Neural cell (in vitro differentiated cells): ENCODE results near the gene CUL3. TPM values are rescaled to one million over a fixed set of nuclear protein-coding genes. Genes with fewer than 3 reads are reported as not detected.

Experiments used
- H2AFZ ChIP-seq: fragments of 200-600, 300-800 bp; sonication (generic), shearing (Covaris generic); 2 replicates; pipeline ENCODE4 v1.6.0; 2014; ENCODE audit warnings: low read depth, mild to moderate bottlenecking, antibody characterized with exemption, low read length, moderate library complexity
- H3F3A ChIP-seq: fragments of 200-600 bp; shearing (Covaris generic); 2 replicates; pipeline ENCODE4 v1.6.1; 2016; ENCODE audit warnings: mild to moderate bottlenecking, moderate library complexity, mixed read lengths, antibody characterized with exemption, low read length; ENCODE audit not compliant: insufficient read depth, poor library complexity, severe bottlenecking
- H3K27ac ChIP-seq: fragments of 200-600, 300-800 bp; sonication (generic), shearing (Covaris generic); 2 replicates; pipeline ENCODE4 v1.5.1; 2014; ENCODE audit warnings: mild to moderate bottlenecking, low read length, moderate library complexity
- H3K27me3 ChIP-seq: fragments of 300-800, 200-600 bp; sonication (generic), shearing (Covaris generic); 2 replicates; pipeline ENCODE4 v1.6.0; 2014; ENCODE audit warnings: mild to moderate bottlenecking, low read depth, low read length, moderate library complexity; ENCODE audit not compliant: insufficient read depth
- H3K36me3 ChIP-seq: fragments of 300-800, 200-600 bp; sonication (generic), shearing (Covaris generic); 2 replicates; pipeline ENCODE4 v1.5.1; 2014; ENCODE audit warnings: mild to moderate bottlenecking, antibody characterized with exemption, low read length, moderate library complexity; ENCODE audit not compliant: insufficient read depth
- H3K4me2 ChIP-seq: fragments of 300-800, 200-600 bp; sonication (generic), shearing (Covaris generic); 2 replicates; pipeline ENCODE4 v1.6.0; 2014; ENCODE audit warnings: mild to moderate bottlenecking, low read length
- H3K4me3 ChIP-seq: fragments of 300-800, 200-600 bp; sonication (generic), shearing (Covaris generic); 2 replicates; pipeline ENCODE4 v1.5.1; 2014; ENCODE audit warnings: mild to moderate bottlenecking, low read length, moderate library complexity
- H3K79me2 ChIP-seq: fragments of 200-600 bp; shearing (Covaris generic); replicated peaks from 2 replicates; pipeline ENCODE4 v1.6.0; 2014; ENCODE audit warnings: mild to moderate bottlenecking, low read length, moderate library complexity; ENCODE audit not compliant: insufficient read depth
- H3K9ac ChIP-seq: fragments of 300-800, 200-600 bp; sonication (generic), shearing (Covaris generic); 2 replicates; pipeline ENCODE4 v1.6.1; 2016; ENCODE audit warnings: mild to moderate bottlenecking, low read length, mixed read lengths
- H3K9me2 ChIP-seq: fragments of 200-600 bp; shearing (Covaris generic); 2 replicates; pipeline ENCODE4 v1.6.1; 2016; ENCODE audit warnings: mild to moderate bottlenecking, low read length, mixed read lengths; ENCODE audit not compliant: insufficient read depth
- H3K9me3 ChIP-seq: fragments of 200-600, 300-800 bp; sonication (generic), shearing (Covaris generic); 2 replicates; pipeline ENCODE4 v1.6.1; 2016; ENCODE audit warnings: mild to moderate bottlenecking, mixed run types, low read length, moderate library complexity, mixed read lengths
- H4K20me1 ChIP-seq: fragments of 200-600 bp; shearing (Covaris generic); 2 replicates; pipeline ENCODE4 v1.6.1; 2016; ENCODE audit warnings: mild to moderate bottlenecking, mixed run types; ENCODE audit not compliant: insufficient read depth
- EP300 ChIP-seq: fragments of 450-650 bp; conservative IDR thresholded peaks from 2 replicates; pipeline ENCODE4 v1.6.1; 2014; ENCODE audit warnings: antibody characterized with exemption, mild to moderate bottlenecking, moderate library complexity; ENCODE audit not compliant: poor library complexity, severe bottlenecking
- EZH2 ChIP-seq: fragments of 200-600, 300-800 bp; shearing (Covaris generic), sonication (generic); IDR thresholded peaks from 2 replicates; pipeline ENCODE4 v1.6.1; 2014; ENCODE audit warnings: antibody characterized with exemption, low read length, borderline replicate concordance, mild to moderate bottlenecking; ENCODE audit not compliant: insufficient read depth, poor library complexity, severe bottlenecking
- MXI1 ChIP-seq: fragments of 450-650 bp; conservative IDR thresholded peaks from 2 replicates; pipeline ENCODE4 v1.6.1; 2014; ENCODE audit warnings: antibody characterized with exemption, mild to moderate bottlenecking; ENCODE audit not compliant: poor library complexity, severe bottlenecking
- POLR2AphosphoS5 ChIP-seq: IDR thresholded peaks from 2 replicates; pipeline ENCODE4 v1.6.1; 2012
- RAD21 ChIP-seq: fragments of 450-650 bp; conservative IDR thresholded peaks from 2 replicates; pipeline ENCODE4 v1.6.1; 2014; ENCODE audit warnings: antibody characterized with exemption, mild to moderate bottlenecking, moderate library complexity
- SMC3 ChIP-seq: fragments of 450-650 bp; conservative IDR thresholded peaks from 2 replicates; pipeline ENCODE4 v1.6.1; 2014; ENCODE audit warnings: antibody characterized with exemption, mild to moderate bottlenecking, moderate library complexity; ENCODE audit not compliant: poor library complexity
- TAF1 ChIP-seq: IDR thresholded peaks from 2 replicates; pipeline ENCODE4 v1.6.1; 2012; ENCODE audit warnings: low read depth
- polyA plus RNA-seq: library from polyadenylated mRNA; depleted of rRNA; stranded (reverse); fragments of >200 nt; gene quantifications from 2 replicates; pipeline ENCODE4 v1.2.3, GENCODE V29; 2014
- TF ChIP-seq, protein P1 (sequence below): fragments of 450-650 bp; IDR thresholded peaks from 2 replicates; pipeline ENCODE4 v1.5.1; 2014; ENCODE audit warnings: antibody characterized with exemption, mild to moderate bottlenecking, moderate library complexity; ENCODE audit not compliant: poor library complexity, severe bottlenecking
- TF ChIP-seq, protein P2 (sequence below): IDR thresholded peaks from 2 replicates; pipeline ENCODE4 v1.6.1; 2012; ENCODE audit warnings: borderline replicate concordance

Gene CUL3
- polyA plus RNA-seq, 1 donor from 2014 or later = 53.9 TPM

DNA sequence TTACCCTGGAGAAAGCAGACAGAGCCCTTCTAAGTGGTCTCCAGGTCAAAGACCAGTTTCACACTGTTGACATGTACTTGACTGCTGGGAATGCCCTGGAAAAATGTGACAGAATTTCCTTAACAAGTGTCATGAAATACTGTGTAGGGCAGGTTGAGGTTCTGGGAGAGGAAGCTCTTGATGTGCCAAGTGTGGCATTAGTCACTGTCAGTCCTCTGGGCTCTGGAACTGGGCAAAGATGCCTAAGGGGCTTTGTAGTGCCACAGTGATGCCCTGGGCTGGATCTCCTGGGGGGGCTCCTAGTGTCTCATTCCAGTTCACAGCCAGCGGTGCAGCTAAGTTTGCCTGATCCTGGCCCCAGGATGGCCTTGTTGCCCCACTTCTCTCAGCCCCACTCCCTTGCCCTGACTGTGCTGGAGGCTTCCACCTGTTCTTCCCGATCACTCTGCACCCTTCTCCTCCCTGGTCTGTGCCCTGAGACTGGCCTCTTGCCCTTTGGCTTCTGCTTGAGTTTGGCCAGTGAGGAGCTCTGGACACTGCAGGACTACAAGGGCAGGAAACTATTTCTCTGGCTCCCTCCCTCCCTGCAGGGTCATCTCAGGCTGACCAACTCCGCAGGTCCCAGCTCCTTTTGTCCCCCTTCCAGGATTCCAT lies 156.2 kb downstream of the CUL3 start:
- H2AFZ ChIP-seq = no peak overlapping the region
- TF ChIP-seq, protein P1, sequence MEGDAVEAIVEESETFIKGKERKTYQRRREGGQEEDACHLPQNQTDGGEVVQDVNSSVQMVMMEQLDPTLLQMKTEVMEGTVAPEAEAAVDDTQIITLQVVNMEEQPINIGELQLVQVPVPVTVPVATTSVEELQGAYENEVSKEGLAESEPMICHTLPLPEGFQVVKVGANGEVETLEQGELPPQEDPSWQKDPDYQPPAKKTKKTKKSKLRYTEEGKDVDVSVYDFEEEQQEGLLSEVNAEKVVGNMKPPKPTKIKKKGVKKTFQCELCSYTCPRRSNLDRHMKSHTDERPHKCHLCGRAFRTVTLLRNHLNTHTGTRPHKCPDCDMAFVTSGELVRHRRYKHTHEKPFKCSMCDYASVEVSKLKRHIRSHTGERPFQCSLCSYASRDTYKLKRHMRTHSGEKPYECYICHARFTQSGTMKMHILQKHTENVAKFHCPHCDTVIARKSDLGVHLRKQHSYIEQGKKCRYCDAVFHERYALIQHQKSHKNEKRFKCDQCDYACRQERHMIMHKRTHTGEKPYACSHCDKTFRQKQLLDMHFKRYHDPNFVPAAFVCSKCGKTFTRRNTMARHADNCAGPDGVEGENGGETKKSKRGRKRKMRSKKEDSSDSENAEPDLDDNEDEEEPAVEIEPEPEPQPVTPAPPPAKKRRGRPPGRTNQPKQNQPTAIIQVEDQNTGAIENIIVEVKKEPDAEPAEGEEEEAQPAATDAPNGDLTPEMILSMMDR = no peak
- TF ChIP-seq MXI1 (no peak), RAD21 (no peak), EP300 (no peak), TAF1 (no peak), POLR2AphosphoS5 (no peak), SMC3 (no peak), EZH2 (no peak)
- TF ChIP-seq, protein P2, sequence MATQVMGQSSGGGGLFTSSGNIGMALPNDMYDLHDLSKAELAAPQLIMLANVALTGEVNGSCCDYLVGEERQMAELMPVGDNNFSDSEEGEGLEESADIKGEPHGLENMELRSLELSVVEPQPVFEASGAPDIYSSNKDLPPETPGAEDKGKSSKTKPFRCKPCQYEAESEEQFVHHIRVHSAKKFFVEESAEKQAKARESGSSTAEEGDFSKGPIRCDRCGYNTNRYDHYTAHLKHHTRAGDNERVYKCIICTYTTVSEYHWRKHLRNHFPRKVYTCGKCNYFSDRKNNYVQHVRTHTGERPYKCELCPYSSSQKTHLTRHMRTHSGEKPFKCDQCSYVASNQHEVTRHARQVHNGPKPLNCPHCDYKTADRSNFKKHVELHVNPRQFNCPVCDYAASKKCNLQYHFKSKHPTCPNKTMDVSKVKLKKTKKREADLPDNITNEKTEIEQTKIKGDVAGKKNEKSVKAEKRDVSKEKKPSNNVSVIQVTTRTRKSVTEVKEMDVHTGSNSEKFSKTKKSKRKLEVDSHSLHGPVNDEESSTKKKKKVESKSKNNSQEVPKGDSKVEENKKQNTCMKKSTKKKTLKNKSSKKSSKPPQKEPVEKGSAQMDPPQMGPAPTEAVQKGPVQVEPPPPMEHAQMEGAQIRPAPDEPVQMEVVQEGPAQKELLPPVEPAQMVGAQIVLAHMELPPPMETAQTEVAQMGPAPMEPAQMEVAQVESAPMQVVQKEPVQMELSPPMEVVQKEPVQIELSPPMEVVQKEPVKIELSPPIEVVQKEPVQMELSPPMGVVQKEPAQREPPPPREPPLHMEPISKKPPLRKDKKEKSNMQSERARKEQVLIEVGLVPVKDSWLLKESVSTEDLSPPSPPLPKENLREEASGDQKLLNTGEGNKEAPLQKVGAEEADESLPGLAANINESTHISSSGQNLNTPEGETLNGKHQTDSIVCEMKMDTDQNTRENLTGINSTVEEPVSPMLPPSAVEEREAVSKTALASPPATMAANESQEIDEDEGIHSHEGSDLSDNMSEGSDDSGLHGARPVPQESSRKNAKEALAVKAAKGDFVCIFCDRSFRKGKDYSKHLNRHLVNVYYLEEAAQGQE = no peak
- no peaks in the 10 kb centered on the region for H3K27me3 ChIP-seq
- H3K9ac ChIP-seq = no peak overlapping the region
- H3K36me3 ChIP-seq = no peaks in the 10 kb centered on the region
- H3K27ac ChIP-seq = no peak overlapping the region
- H3K79me2 ChIP-seq = no peaks in the 10 kb centered on the region
- no peak overlapping the region for H3K4me2 ChIP-seq
- no peaks in the 10 kb centered on the region for H3K9me3 ChIP-seq
- H3K4me3 ChIP-seq = no peak overlapping the region
- H3K9me2 ChIP-seq = no peaks in the 10 kb centered on the region
- no peaks in the 10 kb centered on the region for H4K20me1 ChIP-seq
- H3F3A ChIP-seq = no peaks in the 10 kb centered on the region

DNA sequence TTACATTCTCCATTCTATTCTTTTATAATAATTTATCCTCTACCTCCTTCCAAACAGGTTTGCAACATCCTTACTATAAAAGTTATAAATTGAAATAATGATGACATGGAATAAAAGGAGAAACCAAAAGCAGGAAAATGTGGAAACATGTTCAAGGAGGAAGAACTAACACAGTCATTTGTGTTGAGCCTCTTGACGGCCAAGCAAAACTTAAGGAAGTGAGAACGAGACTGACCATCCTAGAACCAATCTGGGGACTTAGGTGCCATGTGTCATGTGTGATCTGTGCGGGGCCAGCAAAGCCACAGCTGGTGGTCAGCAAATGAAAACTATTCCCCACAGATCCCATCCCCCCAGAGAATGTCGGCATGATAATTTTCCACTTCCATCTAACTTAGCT lies 157.7 kb downstream of the CUL3 start:
- no peak for TF ChIP-seq TAF1
- no peak for TF ChIP-seq RAD21
- no peak for TF ChIP-seq EZH2
- TF ChIP-seq, protein P1 = no peak
- TF ChIP-seq EP300 = no peak
- TF ChIP-seq, protein P2 = no peak
- no peak for TF ChIP-seq MXI1
- no peak for TF ChIP-seq SMC3
- TF ChIP-seq POLR2AphosphoS5 = no peak
- no peak overlapping the region for H3K9ac ChIP-seq
- H3K79me2 ChIP-seq = no peaks in the 10 kb centered on the region
- H4K20me1 ChIP-seq = no peaks in the 10 kb centered on the region
- no peaks in the 10 kb centered on the region for H3K27me3 ChIP-seq
- H3K27ac ChIP-seq = no peak overlapping the region
- H3F3A ChIP-seq = no peaks in the 10 kb centered on the region
- H3K36me3 ChIP-seq = no peaks in the 10 kb centered on the region
- no peaks in the 10 kb centered on the region for H3K9me3 ChIP-seq
- no peak overlapping the region for H3K4me3 ChIP-seq
- no peak overlapping the region for H3K4me2 ChIP-seq
- no peak overlapping the region for H2AFZ ChIP-seq
- H3K9me2 ChIP-seq = no peaks in the 10 kb centered on the region
